ENCODE data around the gene DVL1.

DNA sequence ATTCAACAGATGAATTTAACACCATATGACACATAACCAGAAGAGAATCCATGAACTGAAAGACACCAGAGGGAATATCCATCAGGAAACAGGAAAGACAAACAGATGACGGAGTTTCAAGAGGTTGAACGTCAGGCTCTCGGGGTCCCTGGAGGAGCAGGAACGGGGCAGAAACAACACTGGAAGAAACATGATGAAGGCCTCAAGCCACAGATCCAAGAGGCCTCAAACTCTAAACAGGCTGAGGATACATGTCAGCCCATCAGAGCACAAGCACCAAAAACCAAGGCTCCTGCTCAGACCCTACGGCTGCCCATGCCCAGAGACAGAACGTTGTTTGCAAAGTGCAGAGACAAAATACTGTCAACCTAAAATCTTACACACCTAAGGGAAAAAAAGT, 31.8 kb downstream of the DVL1 start:
- TF ChIP-seq, protein P1, sequence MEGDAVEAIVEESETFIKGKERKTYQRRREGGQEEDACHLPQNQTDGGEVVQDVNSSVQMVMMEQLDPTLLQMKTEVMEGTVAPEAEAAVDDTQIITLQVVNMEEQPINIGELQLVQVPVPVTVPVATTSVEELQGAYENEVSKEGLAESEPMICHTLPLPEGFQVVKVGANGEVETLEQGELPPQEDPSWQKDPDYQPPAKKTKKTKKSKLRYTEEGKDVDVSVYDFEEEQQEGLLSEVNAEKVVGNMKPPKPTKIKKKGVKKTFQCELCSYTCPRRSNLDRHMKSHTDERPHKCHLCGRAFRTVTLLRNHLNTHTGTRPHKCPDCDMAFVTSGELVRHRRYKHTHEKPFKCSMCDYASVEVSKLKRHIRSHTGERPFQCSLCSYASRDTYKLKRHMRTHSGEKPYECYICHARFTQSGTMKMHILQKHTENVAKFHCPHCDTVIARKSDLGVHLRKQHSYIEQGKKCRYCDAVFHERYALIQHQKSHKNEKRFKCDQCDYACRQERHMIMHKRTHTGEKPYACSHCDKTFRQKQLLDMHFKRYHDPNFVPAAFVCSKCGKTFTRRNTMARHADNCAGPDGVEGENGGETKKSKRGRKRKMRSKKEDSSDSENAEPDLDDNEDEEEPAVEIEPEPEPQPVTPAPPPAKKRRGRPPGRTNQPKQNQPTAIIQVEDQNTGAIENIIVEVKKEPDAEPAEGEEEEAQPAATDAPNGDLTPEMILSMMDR (IDR thresholded peaks at IDR 0.05) = no peak
- TF ChIP-seq POLR2A (IDR thresholded peaks at IDR 0.05) = no peak

All from sigmoid colon (tissue), 3 donors.